Left lung (tissue), 10 donors: ENCODE data around the gene KLRG1. TPM values are rescaled to one million over a fixed set of nuclear protein-coding genes. Genes with fewer than 3 reads are reported as not detected.

Experiments
- ATAC-seq: fragments of 200-7000 bp; cut with Tn5 transposase; one replicate; pipeline ENCODE4 v1.9.1; 2020; ENCODE audit warnings: moderate library complexity
- DNase-seq, 4 donors: peaks; one replicate each; pipeline ENCODE4 v3.0.0-alpha.2; 2013 to 2020
- H3K27ac ChIP-seq, 2 donors: fragments of 200-600 bp; sonication (generic) in 1 of 2; one replicate each; pipeline versions ENCODE4 v1.5.0 to v1.8.0; 2020 to 2021
- H3K27me3 ChIP-seq, 2 donors: fragments of 200-600 bp; sonication (generic) in 1 of 2; one replicate each; pipeline versions ENCODE4 v1.5.0 to v1.8.0; 2020 to 2021
- H3K36me3 ChIP-seq, 2 donors: fragments of 200-600 bp; sonication (generic) in 1 of 2; one replicate each; pipeline versions ENCODE4 v1.5.0 to v1.8.0; 2020 to 2021
- H3K4me1 ChIP-seq, 2 donors: fragments of 200-600 bp; one replicate each; pipeline ENCODE4 v1.8.0; 2021
- H3K4me3 ChIP-seq, 2 donors: fragments of 200-600 bp; sonication (generic) in 1 of 2; one replicate each; pipeline versions ENCODE4 v1.5.0 to v1.8.0; 2020 to 2021; ENCODE audit warnings: mild to moderate bottlenecking in 1 of 2
- H3K9me3 ChIP-seq, 2 donors: fragments of 200-600 bp; sonication (generic) in 1 of 2; one replicate each; pipeline versions ENCODE4 v1.5.0 to v1.8.0; 2020 to 2021
- intact Hi-C, 2 donors: fragments of 100-400 bp; cut with DNase I; formaldehyde crosslinking; loops; one replicate each; pipeline versions ENCODE4 v1.11.2 to v1.14.2; 2022
- polyA plus RNA-seq, 6 donors: library from polyadenylated mRNA; unstranded; fragments of 120-200 nt; gene quantifications; one replicate each; pipeline ENCODE4 v1.2.1, GENCODE V29; 2013; ENCODE audit not compliant: insufficient read length in 6 of 6
- total RNA-seq, 2 donors: library from RNA; stranded (reverse); fragmentation: NEBNext Ultra II Directional; extraction: Animal tissue kit (Norgen Biotek cat#: 25700); gene quantifications; one replicate each; pipeline ENCODE4 v1.2.1, GENCODE V29; 2021
- TF ChIP-seq, protein P1 (sequence below), 2 donors: fragments of 200-600 bp; sonication (generic) in 1 of 2; IDR thresholded peaks; one replicate each; pipeline versions ENCODE4 v1.5.0 to v1.8.0; 2021; ENCODE audit warnings: antibody characterized with exemption in 2 of 2
- donor health status: DM: no; HTN: yes; CAD: no.
- donor health status: DM: no; HTN: no; CAD: no.

KLRG1 gene
- total and polyA plus RNA-seq, 8 donors = 1.1 to 3.0 (median 1.9) TPM

DNA sequence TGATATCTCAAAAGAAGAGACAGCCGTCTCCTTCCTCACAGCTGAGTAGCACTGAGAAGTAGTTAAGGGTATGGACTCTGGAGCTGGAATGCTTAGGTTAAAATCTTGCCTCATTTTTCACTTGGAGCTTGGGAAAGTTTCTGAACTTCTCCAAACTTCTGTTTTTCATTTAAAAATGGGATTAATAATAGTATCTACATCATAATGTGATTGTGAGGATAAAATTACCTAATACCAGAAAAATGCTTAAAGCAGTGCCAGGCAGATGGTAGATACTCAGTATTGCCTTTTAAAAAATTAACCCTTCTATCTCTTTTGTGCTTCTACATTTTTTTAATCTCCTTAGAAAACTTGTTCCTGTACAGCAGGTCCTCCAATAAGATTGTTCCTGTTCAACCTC is 63.3 kb downstream of the KLRG1 start:
- Histone ChIP-seq H3K27ac (no peak overlapping the region), H3K4me3 (no peak overlapping the region), H3K36me3 (no peaks in the 10 kb centered on the region), H3K4me1 (no peaks in the 10 kb centered on the region), H3K27me3 (no peaks in the 10 kb centered on the region), H3K9me3 (no peaks in the 10 kb centered on the region)
- ATAC-seq (no peak), DNase-seq (no peak)
- intact Hi-C loops = no loop called here
- TF ChIP-seq, protein P1, sequence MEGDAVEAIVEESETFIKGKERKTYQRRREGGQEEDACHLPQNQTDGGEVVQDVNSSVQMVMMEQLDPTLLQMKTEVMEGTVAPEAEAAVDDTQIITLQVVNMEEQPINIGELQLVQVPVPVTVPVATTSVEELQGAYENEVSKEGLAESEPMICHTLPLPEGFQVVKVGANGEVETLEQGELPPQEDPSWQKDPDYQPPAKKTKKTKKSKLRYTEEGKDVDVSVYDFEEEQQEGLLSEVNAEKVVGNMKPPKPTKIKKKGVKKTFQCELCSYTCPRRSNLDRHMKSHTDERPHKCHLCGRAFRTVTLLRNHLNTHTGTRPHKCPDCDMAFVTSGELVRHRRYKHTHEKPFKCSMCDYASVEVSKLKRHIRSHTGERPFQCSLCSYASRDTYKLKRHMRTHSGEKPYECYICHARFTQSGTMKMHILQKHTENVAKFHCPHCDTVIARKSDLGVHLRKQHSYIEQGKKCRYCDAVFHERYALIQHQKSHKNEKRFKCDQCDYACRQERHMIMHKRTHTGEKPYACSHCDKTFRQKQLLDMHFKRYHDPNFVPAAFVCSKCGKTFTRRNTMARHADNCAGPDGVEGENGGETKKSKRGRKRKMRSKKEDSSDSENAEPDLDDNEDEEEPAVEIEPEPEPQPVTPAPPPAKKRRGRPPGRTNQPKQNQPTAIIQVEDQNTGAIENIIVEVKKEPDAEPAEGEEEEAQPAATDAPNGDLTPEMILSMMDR (IDR thresholded peaks at IDR 0.05) = no peak

Other genes starting within 250 kb of the KLRG1 start
- gene A2ML1, start 166.9 kb upstream of the KLRG1 start, total RNA-seq = not detected
- gene A2ML1, start 166.9 kb upstream of the KLRG1 start, polyA plus RNA-seq = under 1 TPM; 0.72 to 0.94 (median 0.89) TPM
- gene PHC1, start 75.0 kb upstream of the KLRG1 start, total RNA-seq = 10 to 100 TPM; 30.1 to 34.1 TPM
- gene PHC1, start 75.0 kb upstream of the KLRG1 start, polyA plus RNA-seq = 100 to 1,000 TPM in 3 of 6 donors, 10 to 100 TPM in 3; 85.6 to 111 (median 101) TPM
- gene M6PR, start 39.9 kb upstream of the KLRG1 start, total RNA-seq = 100 to 1,000 TPM; 152 to 243 TPM
- gene M6PR, start 39.9 kb upstream of the KLRG1 start, polyA plus RNA-seq = 100 to 1,000 TPM; 188 to 225 (median 209) TPM
- 1,000 to 10,000 TPM; 2,565 to 2,660 TPM for gene A2M, start 126.4 kb downstream of the KLRG1 start, total RNA-seq
- gene A2M, start 126.4 kb downstream of the KLRG1 start, polyA plus RNA-seq = 1,000 to 10,000 TPM in 5 of 6 donors, 100 to 1,000 TPM in 1; 814 to 2,600 (median 1,861) TPM
- 1 to 10 TPM in 1 of 2 donors, under 1 TPM in 1; 0.38 to 1.4 TPM for gene PZP, start 218.8 kb downstream of the KLRG1 start, total RNA-seq
- gene PZP, start 218.8 kb downstream of the KLRG1 start, polyA plus RNA-seq = 1 to 10 TPM; 1.4 to 3.3 (median 2.6) TPM